ENCODE measurements around the gene BAHD1. TPM values are rescaled to one million over a fixed set of nuclear protein-coding genes. Genes with fewer than 3 reads are reported as not detected.

Gene BAHD1
- total and polyA plus RNA-seq, 12 donors = 13.2 to 58.8 (median 31.3) TPM

DNA sequence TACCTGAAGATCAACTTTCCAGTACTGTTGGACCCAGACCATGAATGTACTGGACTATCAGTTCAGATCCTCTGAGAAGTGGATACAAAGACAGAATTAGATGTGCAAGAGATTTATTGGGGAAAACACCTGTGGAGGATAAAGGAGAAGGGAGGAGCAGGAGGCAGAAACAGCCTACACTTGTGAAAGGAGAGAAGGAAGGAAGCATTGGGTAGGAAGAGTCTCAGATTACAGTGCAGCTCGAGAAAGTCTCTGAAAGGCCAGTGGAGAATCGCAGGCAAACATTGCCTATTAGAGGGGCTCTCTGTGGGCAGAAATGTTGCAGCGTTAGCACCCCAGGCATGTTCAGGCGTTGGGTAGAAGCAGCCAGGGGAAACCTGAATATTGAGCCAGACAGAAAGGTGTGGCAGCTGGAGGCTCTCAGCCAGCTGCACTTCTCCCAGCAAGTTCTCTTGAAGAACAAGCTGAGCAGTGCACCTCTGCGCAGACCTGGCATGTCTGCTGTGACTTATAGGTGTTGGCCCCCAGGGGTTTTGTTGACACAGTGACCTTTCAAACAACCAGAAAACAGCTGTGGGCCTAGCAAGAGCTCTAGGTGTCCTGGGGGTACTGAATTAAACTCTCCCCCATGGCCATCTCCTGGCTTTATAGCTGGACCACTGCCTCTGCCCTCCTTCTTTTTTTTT is 37.0 kb downstream of the BAHD1 start:
- TF ChIP-seq, protein P1, sequence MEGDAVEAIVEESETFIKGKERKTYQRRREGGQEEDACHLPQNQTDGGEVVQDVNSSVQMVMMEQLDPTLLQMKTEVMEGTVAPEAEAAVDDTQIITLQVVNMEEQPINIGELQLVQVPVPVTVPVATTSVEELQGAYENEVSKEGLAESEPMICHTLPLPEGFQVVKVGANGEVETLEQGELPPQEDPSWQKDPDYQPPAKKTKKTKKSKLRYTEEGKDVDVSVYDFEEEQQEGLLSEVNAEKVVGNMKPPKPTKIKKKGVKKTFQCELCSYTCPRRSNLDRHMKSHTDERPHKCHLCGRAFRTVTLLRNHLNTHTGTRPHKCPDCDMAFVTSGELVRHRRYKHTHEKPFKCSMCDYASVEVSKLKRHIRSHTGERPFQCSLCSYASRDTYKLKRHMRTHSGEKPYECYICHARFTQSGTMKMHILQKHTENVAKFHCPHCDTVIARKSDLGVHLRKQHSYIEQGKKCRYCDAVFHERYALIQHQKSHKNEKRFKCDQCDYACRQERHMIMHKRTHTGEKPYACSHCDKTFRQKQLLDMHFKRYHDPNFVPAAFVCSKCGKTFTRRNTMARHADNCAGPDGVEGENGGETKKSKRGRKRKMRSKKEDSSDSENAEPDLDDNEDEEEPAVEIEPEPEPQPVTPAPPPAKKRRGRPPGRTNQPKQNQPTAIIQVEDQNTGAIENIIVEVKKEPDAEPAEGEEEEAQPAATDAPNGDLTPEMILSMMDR (IDR thresholded peaks at IDR 0.05) = no peak
- TF ChIP-seq POLR2A (IDR thresholded peaks at IDR 0.05) = no peak
- Histone ChIP-seq H3K4me3 (no peak overlapping the region), H3K36me3 (replicated peaks in 1 of 2) (no peaks in the 10 kb centered on the region), H3K4me1 (replicated peaks in 1 of 2) (no peaks in the 10 kb centered on the region), H3K9me3 (replicated peaks in 1 of 3) (no peaks in the 10 kb centered on the region), H3K27me3 (no peaks in the 10 kb centered on the region), H3K27ac (no peak overlapping the region)
- 62 to 78% (median 74%) methylated on average over 5 of the region's 5 CpGs for WGBS, 4 donors
- intact Hi-C loops (cut with DNase I) = no loop called here
- no peak for DNase-seq

DNA sequence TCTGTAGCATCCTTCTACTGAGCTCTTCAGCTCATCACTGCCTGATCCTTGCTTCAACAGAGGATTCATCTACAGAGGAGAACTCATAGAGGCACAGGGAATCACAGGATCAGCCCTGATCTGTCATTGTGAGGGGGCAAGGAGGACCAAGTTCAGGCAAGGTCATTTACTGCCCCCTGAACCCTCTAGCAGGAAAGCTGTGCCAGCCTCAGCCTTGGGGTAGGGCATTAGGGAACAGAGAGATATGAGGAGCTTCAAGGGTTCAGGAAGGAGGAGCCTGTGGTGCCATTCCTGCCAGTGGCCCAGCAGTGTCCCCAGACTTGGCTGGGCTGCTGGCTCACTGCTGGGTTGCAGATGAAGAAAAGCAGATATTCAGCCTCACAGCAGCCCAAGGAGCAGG is 38.3 kb downstream of the BAHD1 start:
- TF ChIP-seq POLR2A (IDR thresholded peaks at IDR 0.05) = no peak
- TF ChIP-seq, protein P1 (IDR thresholded peaks at IDR 0.05) = no peak
- Histone ChIP-seq H3K9me3 (replicated peaks in 1 of 3) (no peaks in the 10 kb centered on the region), H3K27me3 (no peaks in the 10 kb centered on the region), H3K4me3 (no peak overlapping the region), H3K4me1 (replicated peaks in 1 of 2) (no peaks in the 10 kb centered on the region), H3K27ac (no peak overlapping the region), H3K36me3 (replicated peaks in 1 of 2) (no peaks in the 10 kb centered on the region)
- DNase-seq = no peak
- intact Hi-C loops (cut with DNase I) = no loop called here

DNA sequence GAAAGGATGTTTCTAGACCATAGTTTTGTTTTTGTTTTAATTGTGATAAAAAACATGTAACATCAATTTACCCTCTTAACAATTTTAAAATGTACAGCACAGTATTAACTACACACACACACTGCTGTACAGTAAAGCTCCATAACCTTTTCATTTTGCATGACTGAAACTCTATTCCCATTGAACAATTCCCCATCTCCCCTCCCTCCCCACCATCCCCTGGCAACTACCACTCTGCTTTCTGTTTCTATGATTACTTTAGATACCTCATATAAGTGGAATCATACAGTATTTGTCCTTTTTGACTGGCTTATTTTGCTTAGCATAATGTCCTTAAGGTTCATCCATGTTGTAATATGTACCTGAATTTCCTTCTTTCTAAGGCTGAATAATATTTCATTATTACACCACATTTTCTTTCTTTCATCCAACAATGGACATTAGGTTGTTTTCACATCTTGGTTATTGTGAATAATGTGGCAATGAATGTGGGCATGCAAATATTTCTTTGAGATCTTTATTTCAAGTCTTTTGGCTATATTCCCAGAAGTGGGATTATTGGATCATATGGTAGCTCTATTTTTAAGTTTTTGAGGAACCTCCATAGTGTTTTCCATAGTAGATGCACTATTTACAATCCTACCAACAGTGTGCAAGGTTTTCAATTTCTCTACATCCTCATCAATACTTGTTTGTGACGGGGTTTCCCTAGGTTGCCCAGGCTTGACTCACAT is 40.8 kb downstream of the BAHD1 start:
- DNase-seq = no peak
- Histone ChIP-seq H3K36me3 (replicated peaks in 1 of 2) (no peaks in the 10 kb centered on the region), H3K27me3 (no peaks in the 10 kb centered on the region), H3K4me3 (no peak overlapping the region), H3K4me1 (replicated peaks in 1 of 2) (no peaks in the 10 kb centered on the region), H3K9me3 (replicated peaks in 1 of 3) (no peaks in the 10 kb centered on the region), H3K27ac (no peak overlapping the region)
- TF ChIP-seq POLR2A (IDR thresholded peaks at IDR 0.05) = no peak
- TF ChIP-seq, protein P1 (IDR thresholded peaks at IDR 0.05) = no peak
- 67 to 80% (median 74%) methylated on average over 1 of the region's 1 CpG for WGBS, 4 donors
- intact Hi-C loops (cut with DNase I) = no loop called here

DNA sequence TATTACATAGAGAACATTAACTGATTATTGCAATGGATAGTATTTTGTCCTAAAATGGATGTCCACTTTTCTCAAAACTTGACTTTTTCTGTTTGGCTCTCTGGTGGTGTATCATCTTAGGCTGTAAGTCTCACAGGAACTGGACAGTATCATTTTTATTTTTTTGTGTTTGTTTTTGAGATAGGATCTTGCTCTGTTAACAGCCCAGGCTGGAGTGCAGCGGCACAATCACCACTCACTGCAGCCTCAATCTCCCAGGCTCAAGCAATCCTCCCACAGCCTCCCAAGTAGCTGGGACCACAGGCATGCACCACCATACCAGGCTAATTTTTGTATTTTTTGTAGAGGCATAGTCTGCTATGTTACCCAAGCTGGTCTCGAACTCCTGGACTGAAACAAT is 43.2 kb downstream of the BAHD1 start:
- 81 to 88% (median 86%) methylated on average over 2 of the region's 2 CpGs for WGBS, 4 donors
- Histone ChIP-seq H3K9me3 (replicated peaks in 1 of 3) (no peaks in the 10 kb centered on the region), H3K4me3 (no peak overlapping the region), H3K27me3 (no peaks in the 10 kb centered on the region), H3K36me3 (replicated peaks in 1 of 2) (no peaks in the 10 kb centered on the region), H3K27ac (no peak overlapping the region), H3K4me1 (replicated peaks in 1 of 2) (no peaks in the 10 kb centered on the region)
- peak in 1 of 7 donors; percentile 23 for DNase-seq
- no peak for TF ChIP-seq POLR2A (IDR thresholded peaks at IDR 0.05)
- TF ChIP-seq, protein P1 (IDR thresholded peaks at IDR 0.05) = no peak
- intact Hi-C loops (cut with DNase I) = no loop called here

Data from adrenal gland (tissue), 12 donors.